Tibial nerve (tissue), 3 donors: Measurements from ENCODE around the gene SDK1.

Experiments used
- CTCF ChIP-seq, 5 experiments: fragments of 200-600 bp in 3 of 5; fragments of 450-650 bp in 2 of 5; sonication (generic) in 3 of 5; IDR thresholded peaks; one replicate each; pipeline ENCODE4 v1.5.1; 2016 to 2019; ENCODE audit warnings: antibody characterized with exemption in 5 of 5, mild to moderate bottlenecking in 3 of 5, moderate library complexity in 2 of 5
- POLR2A ChIP-seq, 2 donors: fragments of 450-650 bp; IDR thresholded peaks; one replicate each; pipeline ENCODE4 v1.6.1; 2017; ENCODE audit warnings: antibody characterized with exemption in 2 of 2, mild to moderate bottlenecking in 2 of 2, moderate library complexity in 2 of 2

- no peak for TF ChIP-seq CTCF (IDR thresholded peaks at IDR 0.05)
- TF ChIP-seq POLR2A (IDR thresholded peaks at IDR 0.05): no peak
These were observed 741.5 kb downstream of the SDK1 start for GRCh38 chr7:4042402-4043045.
